Fibroblast of skin of back (primary cell): ENCODE data around the gene TNK2.
A peak's percentile ranks its signal among the peaks of the same experiment; 100 is the strongest.

ENCODE experiments used
- DNase-seq: peaks from one replicate; pipeline ENCODE4 v3.0.0-alpha.2; 2013

Gene TNK2

DNA sequence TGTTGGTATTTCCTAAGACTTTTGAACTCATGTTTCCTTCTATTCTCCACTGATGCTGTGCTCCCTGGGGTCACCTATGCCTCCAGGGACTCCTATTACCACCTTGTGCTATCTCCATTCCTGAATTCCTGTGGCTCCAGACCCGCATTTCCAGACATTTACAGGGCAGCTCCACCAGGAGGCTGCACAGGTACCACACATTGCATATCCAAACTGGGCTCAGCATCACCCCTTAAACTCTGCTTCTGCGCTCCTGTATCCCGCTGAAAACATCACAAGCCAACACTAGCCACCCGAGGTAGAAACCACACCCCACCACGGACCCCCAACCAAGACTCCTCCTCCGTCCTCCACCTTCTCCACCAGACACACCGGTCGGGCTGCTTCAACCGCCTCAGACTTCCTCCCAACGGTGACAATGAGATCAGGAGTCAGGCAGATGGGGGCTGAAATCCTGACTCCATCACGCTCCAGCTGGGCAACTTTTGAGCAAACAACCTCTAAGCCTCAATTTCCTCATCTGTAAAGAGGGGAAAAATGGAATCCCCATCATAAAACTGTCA is 10.4 kb downstream of the TNK2 start:
- no peak for DNase-seq

GRCh38 chr3:195897081-195897852 is 11.1 kb downstream of the TNK2 start:
- DNase-seq, result peak; percentile 72

DNA sequence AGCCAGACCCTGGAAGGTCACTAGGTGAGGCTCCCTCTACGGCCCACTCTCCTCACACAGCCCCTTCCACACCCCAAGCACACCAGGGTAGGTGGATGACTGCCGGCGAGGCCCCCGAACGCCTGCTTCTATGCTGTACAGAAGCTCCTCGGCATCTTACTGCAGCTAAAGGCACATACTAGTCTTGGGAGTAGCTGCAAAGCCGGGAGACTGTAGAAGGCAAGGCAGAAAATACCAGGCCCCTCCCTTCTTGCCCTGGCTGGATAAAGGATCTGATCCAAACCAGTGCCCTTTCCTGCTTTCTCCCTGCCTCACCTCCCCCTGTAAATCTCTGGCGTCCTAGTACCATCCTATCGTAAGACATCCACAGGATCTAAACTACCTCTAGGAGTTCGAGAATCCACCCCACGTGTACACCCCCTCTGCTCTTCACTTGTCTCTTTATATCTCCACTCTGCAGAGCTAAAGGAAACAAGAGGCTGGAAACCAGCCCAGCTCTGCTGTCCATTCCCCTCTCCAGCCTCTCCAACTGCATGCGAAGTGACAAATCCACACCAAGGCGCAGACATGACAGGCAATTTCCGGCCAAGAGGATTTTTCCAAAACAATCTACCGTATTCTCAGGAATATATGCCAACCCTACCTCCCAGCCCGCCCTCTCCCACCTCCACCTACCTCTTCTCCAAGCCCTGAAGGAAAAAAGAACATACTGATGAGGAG is 11.8 kb downstream of the TNK2 start:
- peak; percentile 90 for DNase-seq

GRCh38 chr3:195895861-195896360 is 12.4 kb downstream of the TNK2 start:
- peak; percentile 63 for DNase-seq

DNA sequence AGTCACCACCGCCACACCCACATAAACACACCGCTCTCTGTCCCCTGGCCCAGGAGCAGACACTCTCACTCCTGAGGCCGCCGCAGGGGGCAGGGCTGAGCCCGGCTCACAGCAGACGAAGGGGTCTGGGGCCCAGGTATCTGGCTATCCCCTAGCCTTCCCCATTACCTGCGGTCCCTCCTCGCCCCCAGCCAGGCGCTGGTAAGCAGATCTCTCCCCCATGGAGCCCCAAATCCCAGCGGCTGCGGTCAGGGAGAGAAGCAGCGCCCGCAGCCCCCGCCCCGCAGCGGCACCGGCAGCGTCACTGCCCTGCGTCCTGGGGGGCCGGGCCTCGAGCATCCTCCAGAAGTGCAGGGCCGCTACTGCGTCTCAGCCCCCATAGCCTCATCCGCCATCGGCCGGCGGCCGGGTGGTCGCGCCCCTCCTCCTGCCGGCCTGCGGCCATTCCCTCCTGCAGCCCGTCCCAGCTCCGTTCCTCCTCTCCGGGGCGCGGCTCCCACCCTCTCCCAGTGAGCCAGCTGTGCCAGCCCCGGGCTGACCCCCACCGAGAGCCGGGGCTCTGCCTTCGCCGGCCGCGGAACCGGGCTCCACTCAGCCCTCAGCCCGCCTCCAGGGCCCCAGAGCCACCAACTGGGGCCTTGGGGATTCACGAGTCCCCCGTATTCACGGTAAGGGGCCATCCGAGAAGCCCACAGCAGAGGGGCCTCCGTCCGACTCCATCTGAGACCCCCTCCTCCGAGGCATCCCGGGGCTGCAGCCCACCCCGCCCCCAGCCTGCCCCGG is 13.1 kb downstream of the TNK2 start:
- DNase-seq, result peak; percentile 76

GRCh38 chr3:195893916-195894465 is 14.4 kb downstream of the TNK2 start:
- DNase-seq, result no peak

- DNase-seq, result no peak
These were observed 14.8 kb downstream of the TNK2 start for GRCh38 chr3:195893516-195893915.

DNA sequence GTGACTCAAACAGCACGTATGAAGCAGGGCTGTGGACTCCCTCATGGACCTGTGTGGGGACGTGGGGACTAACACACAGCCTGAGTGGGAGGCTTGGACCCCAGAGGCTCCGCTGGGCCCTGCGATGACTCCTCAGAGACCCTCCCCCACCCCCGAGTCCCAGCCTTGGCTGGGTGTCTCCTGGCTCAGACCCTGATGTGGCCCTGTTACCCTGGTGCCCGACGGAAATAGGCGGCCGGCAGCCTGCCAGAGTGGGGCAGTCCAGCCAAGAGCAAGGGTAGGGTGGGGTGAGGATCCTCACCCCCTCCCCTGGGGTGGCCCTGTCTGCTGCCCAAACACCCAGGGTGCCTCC is 15.3 kb downstream of the TNK2 start:
- DNase-seq, result no peak

DNA sequence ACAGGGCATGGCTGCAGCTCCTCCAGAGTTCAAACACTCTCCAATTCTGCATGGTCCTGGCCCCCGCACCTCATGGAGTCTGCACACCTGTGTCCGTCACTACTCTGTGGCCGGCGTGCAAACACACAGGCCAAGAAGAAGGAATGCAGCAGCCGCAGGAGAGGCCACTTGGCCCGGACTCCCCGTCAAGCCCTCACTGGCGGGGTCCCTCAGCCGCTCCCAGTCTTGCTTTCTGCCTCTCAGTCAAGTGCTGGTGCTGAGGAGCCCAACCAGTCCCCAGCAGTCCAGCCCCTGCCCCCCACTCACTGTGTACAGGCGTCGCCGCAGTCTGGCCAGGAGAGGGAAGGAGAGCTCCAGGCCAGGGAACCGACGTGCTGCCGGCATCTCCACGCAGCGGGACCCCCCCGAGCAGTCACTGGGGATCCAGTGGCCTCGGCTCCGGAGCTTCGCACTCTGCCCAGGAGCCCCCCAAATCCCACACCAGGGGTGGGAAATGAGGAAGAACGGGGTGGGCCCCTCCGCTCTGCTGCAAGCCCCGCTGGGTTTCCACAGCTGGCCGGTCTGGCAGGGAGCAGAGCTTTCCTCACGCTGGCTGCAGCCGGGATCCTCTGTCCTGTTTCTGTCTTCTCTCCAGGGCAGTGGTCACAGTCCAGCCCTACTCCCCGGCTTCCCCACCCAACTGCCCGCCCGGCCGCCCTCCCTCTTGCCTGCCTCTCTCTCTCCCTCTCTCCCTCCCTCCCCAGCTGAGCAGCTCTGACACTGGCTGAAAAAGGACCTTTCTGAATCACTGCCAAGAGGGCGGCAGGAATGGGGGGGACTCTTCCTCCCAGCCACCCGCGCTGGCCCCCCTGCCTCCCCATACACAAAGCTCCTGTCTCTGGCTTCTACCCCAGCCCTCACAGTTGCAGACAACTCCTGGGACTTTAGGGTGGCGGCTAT is 16.0 kb downstream of the TNK2 start:
- DNase-seq, result peak; percentile 84

DNA sequence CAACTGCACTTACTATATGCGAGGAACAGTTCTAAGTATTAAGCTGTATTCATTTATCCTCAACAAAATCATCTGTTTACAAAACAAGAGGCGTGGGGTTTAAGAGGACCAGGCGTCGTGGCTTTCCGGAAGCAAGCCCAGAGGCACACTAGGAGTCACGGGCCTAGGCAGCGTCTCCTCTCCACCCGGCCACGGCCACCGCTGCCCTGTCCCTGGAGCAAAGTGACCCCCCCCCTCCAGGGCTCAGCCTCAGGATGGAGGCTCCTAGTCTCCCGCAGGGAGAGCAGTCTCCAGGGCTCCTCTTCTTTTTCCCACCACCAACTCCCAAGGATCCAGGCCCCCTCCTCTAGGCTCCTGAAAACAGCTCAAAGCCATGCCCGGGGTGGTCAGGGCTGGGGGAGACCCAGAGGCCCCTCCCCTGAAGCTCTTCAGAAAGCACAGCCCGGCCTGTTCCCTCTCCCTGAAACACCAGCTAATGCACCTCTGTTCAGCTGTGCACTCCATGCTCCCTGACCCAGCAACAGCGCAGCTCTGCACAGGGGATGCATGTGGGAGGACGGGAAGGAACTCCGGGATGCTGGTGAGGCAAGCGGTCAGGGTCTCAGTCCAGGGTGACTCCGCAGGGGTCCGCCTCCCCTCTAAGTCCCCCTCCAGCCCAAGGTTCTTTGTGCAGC is 16.8 kb downstream of the TNK2 start:
- no peak for DNase-seq

DNA sequence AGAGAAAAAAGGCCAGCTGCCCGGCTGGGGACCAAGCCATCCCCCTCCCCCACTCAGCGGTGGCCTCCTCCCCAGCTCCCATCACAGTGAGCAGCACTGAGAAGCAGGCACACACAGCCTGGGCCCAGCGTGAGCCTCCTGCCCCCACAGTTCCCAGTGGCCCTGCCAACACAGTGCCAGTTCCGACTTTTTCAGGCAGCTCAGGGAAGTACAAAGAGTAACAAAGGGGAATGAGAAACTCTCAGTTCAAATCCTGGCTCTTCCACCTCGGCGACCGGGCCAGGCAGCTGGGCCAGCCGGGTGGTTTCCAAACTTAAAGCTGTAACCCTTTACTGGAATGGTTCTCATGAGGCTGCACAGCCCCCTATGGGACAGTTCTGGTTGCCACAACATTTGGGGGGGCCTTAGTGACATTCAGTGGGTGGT is 18.5 kb downstream of the TNK2 start:
- no peak for DNase-seq

- DNase-seq, result no peak
These were observed 19.1 kb downstream of the TNK2 start for GRCh38 chr3:195888981-195889869.

DNA sequence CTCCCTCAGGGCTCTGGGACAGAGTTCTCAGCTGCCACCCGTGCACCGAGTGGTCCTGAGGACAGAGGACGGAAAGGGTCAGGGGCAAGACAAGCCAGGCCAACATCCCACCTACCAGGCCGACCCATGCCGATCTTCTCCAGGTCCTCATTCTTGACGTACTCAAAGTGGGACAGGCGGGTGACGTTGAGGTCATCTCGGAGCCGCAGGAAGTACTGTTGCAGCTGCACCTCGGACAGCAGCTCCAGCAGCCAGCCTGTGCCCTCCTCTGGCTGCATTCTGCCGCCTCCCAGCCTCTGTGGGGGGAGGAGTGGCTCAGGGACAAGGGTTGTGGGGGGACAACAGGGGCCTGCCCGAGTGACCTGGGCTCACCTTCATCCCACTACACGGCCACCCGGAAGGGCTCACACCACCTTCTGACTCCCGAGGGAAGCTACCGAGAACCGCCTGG is 20.0 kb downstream of the TNK2 start:
- DNase-seq, result no peak

GRCh38 chr3:195887670-195888069 is 20.7 kb downstream of the TNK2 start:
- DNase-seq, result no peak

DNA sequence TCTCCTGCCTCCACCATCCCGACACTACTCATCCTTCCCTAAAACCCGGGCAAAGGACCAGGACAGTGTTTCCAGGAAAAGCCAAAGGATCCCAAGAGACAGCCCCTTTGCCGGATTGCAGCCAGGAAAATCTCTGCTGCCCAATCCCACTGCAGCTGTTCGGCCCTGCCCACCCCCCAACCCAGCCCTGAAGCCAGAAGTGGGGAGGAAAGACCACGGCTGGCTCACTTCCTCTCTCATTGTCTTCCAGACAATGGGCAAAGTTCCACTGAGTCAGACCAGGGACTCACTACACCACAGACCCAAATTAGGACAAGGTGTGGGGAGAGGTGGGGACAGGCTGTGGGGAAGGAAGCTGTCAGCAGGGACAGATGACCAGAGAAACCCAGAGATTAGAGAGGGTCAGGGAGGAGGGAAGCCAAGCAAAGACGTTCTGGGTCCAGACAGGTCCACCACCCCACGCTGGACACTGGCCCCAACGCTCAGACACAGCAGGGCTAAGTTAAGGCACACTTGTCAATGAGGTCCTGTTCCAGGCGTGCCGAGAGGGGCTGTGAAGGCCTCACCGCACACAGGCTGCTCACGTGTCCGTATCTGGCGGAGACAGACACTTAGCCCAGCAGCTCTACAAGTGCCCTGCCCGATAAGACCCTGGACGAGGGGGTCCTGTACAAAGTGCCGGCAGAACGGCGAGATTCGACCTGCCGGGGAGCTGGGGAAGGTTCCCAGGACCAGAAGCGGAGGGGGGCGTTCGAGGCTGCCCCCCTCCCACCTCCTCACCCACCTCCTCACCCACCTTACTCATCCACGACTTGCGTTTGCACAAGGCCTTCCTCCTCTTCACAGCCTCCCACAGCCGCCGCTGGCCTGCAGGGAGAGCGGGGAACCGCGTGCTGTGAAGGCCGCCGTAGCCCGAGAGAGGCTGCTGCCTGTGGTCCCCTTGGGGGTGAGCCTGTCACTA is 21.9 kb downstream of the TNK2 start:
- DNase-seq, result peak; percentile 74

DNA sequence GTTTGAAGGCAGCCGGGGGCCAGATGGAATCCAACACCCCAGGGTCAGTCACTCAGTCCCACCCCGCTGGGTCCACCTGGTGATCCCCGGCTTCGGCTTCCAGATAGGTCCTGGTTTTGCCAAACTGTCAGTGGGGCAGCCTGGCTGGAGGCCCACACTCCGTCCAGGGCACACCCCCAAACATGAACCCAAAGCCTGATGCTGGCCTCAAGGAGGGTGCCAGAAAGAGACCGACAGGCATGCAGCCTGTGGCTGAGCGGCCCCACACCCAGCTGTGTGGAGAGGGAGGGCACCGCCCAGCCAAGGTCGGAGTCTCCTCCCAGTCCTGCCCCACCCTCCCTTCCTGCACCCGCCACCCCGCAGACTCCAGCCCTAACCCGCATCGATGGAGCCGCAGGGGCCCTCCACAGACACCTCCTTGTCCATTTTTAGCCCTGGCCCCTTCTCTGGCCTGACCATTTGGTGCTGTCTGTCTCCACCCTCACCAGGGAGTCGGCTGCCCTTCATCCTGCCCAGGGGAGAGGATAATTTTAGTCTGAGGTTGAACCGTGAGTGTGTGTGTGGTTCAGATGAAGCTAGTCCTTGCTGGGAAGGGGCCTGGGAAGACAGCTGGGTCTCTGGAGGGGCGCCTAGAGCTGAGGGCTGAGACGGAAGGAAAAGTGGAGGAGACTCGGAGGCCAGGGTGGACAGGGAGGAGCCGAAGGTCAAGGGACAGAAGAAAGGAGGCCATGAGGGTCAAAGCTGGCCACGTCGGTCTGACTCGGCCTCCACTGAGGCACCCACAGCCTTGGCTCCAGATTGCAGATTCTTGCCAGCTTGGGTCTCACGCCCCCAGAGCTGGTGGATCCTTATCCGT is 23.1 kb downstream of the TNK2 start:
- no peak for DNase-seq

DNA sequence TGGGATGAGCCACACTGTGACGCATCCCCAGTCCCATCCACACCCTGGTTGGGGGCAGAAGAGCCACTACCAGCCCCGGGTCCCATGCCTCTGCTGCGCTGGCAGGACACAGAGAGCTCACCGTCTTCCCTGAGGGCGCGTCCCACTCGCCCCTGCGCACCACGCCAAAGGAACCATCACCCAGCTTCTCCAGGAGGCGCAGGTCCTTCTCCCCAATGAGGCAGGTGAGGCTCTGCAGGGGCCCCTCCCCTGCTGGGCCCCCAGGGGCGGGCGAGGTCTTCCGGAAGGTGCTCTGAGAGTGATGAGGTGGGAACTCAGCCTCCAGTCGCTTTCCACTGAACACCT is 23.7 kb downstream of the TNK2 start:
- DNase-seq, result no peak

DNA sequence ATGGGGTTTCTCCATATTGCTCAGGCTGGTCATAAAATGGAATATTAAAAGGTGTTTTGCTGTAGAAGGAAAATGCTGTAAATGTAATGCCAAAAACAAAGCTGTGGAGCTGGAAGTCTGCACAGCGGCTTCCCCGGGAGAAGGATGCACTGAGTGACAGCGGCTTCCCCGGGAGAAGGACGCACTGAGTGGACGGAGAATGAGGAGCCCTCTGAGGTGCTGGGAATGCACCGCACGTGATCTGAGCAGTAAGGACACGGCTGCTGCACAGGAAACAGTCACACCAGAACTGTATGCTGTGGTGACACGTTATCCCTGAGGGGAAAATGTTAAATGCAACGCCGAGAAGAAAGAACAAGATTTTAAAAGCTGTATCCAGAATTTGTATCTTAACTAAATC is 24.6 kb downstream of the TNK2 start:
- DNase-seq, result no peak
